AG10803 (cell line): ENCODE measurements around the gene PRDM16.

Experiments
- DNase-seq: peaks from one replicate; pipeline ENCODE4 v3.0.0; 2010; ENCODE audit warnings: low read depth
- H3K4me3 ChIP-seq: 2 replicates; pipeline ENCODE4 v1.5.1; 2011; ENCODE audit warnings: mild to moderate bottlenecking, low read length, control low read depth
- TF ChIP-seq, protein P1 (sequence below): conservative IDR thresholded peaks from 2 replicates; pipeline ENCODE4 v1.5.1; 2011; ENCODE audit warnings: mild to moderate bottlenecking, low read length, control low read depth, inconsistent platforms

The PRDM16 gene

DNA sequence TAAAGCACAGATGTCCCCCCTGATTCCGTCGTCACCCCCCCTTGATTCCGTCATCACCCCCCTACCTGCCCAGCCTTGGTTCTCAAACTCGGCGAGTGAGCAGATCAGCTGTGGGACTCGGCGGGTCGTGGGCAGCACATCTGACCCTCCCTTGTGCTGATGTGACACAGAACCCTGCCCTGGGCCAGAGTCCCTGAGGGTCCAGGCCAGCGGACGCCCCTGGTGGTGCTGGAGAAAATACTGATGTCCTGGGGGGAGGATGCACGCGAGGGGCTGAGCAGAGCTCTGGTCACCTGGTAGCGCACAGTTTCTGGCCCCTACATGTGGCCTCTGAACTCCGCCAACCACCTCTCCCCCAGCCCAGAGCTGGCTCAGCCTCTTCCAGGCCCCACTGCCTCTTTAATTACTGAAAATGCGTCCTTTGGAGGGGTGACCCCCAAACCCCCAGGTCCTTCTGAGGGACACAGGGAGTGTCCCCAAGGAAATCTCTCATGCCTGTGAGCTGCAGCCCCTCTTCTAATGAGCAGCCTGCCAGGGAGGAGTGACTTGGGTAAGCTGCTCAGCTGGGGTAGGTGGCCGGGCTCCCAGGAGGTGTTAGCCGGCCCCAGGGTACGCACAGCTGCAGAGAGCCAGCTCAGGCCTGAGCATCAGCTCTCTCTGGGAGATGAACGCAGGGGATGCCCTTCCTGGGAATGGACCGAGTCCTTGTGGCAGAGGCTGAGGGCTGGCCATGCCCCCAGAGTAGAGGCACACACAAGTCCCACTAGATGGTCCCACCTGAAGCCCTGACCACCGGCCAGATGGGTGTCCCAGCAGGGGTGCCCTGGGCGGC lies 255.9 kb downstream of the PRDM16 start:
- TF ChIP-seq, protein P1, sequence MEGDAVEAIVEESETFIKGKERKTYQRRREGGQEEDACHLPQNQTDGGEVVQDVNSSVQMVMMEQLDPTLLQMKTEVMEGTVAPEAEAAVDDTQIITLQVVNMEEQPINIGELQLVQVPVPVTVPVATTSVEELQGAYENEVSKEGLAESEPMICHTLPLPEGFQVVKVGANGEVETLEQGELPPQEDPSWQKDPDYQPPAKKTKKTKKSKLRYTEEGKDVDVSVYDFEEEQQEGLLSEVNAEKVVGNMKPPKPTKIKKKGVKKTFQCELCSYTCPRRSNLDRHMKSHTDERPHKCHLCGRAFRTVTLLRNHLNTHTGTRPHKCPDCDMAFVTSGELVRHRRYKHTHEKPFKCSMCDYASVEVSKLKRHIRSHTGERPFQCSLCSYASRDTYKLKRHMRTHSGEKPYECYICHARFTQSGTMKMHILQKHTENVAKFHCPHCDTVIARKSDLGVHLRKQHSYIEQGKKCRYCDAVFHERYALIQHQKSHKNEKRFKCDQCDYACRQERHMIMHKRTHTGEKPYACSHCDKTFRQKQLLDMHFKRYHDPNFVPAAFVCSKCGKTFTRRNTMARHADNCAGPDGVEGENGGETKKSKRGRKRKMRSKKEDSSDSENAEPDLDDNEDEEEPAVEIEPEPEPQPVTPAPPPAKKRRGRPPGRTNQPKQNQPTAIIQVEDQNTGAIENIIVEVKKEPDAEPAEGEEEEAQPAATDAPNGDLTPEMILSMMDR = no peak
- no peak for DNase-seq
- H3K4me3 ChIP-seq = no peak overlapping the region

DNA sequence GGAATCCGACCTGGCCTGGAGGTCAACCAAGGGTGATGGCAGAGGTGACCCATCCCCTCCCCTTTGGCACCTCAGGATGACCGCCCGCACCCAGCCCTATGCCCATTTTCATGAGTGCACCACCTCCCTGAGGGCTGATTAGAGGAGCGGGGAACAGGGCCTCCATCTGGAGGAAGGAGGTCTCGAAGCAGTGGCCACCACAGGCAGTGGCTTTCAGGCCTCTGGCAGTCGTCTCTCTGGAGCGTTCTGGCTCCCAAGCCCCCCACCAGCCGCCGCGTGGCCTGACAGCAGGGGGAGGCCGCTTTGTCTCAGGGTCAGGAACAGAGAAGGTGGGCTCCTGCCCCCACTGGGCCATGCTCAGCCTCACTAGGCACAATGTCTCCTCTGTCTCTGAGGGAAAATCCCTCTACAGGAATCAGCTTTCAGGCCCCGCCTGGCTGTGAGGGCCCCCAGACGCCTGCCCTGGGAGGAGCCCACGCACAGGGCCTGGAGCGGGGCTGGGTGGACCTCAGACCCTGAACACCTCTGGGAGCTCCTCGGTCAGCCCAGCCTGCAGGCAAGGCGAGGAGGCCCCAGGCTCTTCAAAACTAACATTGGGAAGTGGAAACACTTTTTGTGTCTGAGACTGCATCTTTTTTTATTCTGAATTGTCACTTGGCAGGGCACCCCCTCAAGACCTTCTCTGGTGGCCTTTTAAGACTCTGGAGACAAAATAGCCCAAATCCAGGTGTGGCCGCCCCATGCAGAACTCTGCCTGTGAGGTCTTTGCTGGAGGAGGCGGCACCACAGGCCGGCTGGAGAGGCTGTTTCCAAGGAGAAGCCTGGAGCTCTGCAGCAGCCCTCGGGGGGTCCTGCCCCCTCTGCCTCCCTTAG lies 257.7 kb downstream of the PRDM16 start:
- DNase-seq = no peak
- no peak overlapping the region for H3K4me3 ChIP-seq
- TF ChIP-seq, protein P1 = no peak

DNA sequence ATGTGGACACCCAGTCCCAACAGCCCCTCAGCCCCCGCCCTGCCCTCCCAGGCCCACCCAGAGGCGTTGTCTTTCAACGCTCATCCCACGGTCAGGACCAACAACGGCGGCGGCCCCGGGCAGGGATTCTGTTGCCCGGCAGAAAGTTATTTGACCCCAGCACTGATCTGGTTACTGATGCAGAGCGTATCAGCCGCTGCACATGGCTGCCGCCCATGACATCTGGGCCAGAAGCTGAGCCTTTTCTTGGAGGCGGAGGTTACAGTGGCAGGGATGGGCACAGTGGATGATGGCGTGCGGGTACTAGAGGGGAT lies 258.3 kb downstream of the PRDM16 start:
- TF ChIP-seq, protein P1 = no peak
- DNase-seq = no peak
- H3K4me3 ChIP-seq = no peak overlapping the region

DNA sequence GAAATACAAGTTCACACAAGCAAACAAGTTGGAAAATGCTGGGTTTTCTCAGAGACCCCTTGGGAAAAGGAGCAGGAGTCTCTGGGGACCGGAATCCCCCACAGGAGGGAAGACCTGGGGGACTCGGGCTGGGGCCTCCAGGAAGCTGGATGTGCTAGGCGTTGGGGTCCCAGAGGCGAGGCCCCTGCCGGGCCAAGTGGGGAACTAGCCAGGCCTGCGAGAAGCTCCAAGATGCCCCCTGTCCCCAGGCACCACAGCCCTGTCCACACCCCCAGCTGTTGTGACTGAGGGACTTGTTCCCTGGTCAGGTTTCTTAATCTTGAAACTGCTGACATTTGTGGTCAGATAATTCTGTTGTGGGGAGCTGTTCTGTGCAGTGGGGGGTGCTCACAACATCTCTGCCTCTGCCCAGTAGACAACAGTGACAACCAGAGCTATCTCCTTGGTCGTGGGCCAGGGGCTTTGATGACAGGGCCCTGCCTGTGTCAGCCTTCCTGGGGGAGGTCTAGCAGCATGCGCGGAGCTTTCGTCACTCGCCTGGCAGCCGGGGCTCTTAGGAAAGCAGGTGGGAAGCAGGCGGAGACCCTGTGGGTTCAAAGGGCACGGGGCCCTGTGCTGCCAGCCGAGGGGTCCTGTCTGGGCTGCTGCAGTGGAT lies 259.1 kb downstream of the PRDM16 start:
- DNase-seq = no peak
- TF ChIP-seq, protein P1 = no peak

DNA sequence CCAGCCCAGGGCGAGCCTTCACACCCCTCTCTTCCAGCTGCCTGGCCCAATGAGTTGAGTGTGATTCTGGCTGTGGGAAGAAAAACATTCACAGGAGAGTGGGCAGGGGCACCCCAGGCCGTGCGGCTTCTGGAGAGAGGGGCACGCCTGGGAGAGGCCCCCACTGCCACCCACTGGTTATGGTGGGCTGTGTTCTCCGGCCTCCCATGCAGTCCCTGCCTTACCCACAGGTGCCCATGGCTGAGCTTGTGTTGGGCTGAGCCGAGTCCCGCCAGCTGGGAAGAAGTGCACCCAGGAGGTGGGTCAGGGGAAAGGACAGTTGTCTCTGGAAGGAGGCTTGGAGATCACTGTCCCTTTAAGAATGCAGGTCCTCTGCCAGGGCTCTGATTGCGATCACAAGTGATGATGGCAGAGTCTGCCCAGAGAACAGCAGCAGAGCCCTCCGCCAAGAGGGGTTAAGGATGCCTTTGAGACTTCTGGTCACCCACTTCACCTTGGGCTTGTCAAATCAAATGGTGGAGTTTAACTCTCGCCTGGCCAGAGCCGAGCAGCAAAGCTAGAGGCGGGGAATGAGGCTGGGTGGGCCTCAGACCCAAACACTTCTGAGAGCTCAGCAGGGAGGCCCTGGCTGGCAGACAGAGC lies 260.8 kb downstream of the PRDM16 start:
- H3K4me3 ChIP-seq = no peak overlapping the region
- DNase-seq = no peak
- TF ChIP-seq, protein P1 = no peak

More for the DNA sequence above, 259.1 kb downstream of the PRDM16 start:
- H3K4me3 ChIP-seq = no peak overlapping the region

DNA sequence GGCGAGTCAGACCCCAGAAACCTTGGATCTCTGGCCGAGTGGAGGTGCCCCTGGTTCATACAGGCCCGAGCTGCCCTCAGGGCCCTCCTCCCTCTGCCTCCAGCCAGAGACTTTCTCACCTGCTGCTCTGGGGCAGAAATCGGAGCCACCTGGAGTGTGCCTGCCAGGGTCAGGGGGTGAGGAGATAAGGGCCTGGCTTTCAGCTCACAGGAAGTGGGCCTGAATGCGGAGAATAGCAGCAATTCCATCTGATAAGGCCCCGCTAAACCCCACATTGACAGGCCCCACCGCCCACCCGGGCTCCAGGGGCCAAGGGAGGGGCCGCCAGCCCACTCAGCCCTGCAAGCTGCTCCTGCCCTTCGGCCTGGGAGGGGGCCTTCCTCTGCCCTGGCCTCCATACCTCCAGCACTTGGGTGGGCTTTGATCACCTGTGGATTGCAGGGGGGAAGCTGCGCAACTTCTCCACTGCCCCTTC lies 261.8 kb downstream of the PRDM16 start:
- TF ChIP-seq, protein P1 = no peak
- no peak overlapping the region for H3K4me3 ChIP-seq
- DNase-seq = no peak
